CD4-positive, alpha-beta memory T cell (primary cell): ENCODE data around the gene UBE3C. TPM values are rescaled to one million over a fixed set of nuclear protein-coding genes. Genes with fewer than 3 reads are reported as not detected.

ENCODE experiments used
- CTCF ChIA-PET: fragments of 350-600 bp; sonication (Branson Sonifier 250); formaldehyde crosslinking; loops from one replicate; lab custom pipeline; 2021; ENCODE audit warnings: inconsistent platforms; ENCODE audit not compliant: partially characterized antibody; lab: Charles Lee
- POLR2A ChIA-PET: fragments of 350-600 bp; sonication (Branson Sonifier 250); formaldehyde crosslinking; loops from one replicate; lab custom pipeline; 2021; ENCODE audit not compliant: partially characterized antibody; lab: Charles Lee
- DNase-seq, 5 donors: peaks; one replicate each; pipeline versions ENCODE4 v3.0.0 to v3.0.0-alpha.2; 2020 to 2022; ENCODE audit warnings: mixed read lengths in 1 of 5
- H3K27ac ChIP-seq: one replicate; pipeline ENCODE4 v1.7.0; 2013; ENCODE audit warnings: low read depth, low read length
- H3K27me3 ChIP-seq: 2 replicates; pipeline ENCODE4 v1.7.0; 2013; ENCODE audit warnings: mild to moderate bottlenecking, low read length, moderate library complexity; ENCODE audit not compliant: insufficient read depth
- H3K36me3 ChIP-seq: 2 replicates; pipeline ENCODE4 v1.7.0; 2013; ENCODE audit warnings: mild to moderate bottlenecking, low read length, moderate library complexity; ENCODE audit not compliant: insufficient read depth
- H3K4me1 ChIP-seq: 2 replicates; pipeline ENCODE4 v1.7.0; 2013; ENCODE audit warnings: mild to moderate bottlenecking, low read length, moderate library complexity; ENCODE audit not compliant: insufficient read depth
- H3K4me3 ChIP-seq, 2 donors: one replicate each; pipeline ENCODE4 v1.7.0; 2013; ENCODE audit warnings: low read length in 2 of 2, mild to moderate bottlenecking in 1 of 2
- H3K9me3 ChIP-seq, 2 donors: one replicate each; pipeline ENCODE4 v1.7.0; 2013; ENCODE audit warnings: low read length in 2 of 2, control low read depth in 1 of 2; ENCODE audit not compliant: control insufficient read depth in 1 of 2
- H3K27ac Mint-ChIP-seq, 7 donors: one replicate each; pipeline ENCODE4 v1.8.0; 2020 to 2021; ENCODE audit warnings: mixed read lengths in 7 of 7, mild to moderate bottlenecking in 6 of 7, inconsistent platforms in 3 of 7, moderate library complexity in 3 of 7
- H3K27me3 Mint-ChIP-seq, 2 donors: one replicate each; pipeline ENCODE4 v1.8.0; 2020 to 2021; ENCODE audit warnings: mixed read lengths in 2 of 2
- H3K36me3 Mint-ChIP-seq, 2 donors: one replicate each; pipeline ENCODE4 v1.8.0; 2020 to 2021; ENCODE audit warnings: mixed read lengths in 2 of 2, inconsistent platforms in 1 of 2, mild to moderate bottlenecking in 1 of 2
- H3K4me1 Mint-ChIP-seq, 4 donors: one replicate each; pipeline ENCODE4 v1.8.0; 2020 to 2021; ENCODE audit warnings: mixed read lengths in 4 of 4, mild to moderate bottlenecking in 1 of 4
- H3K4me3 Mint-ChIP-seq, 8 donors: one replicate each; pipeline ENCODE4 v1.8.0; 2020 to 2021; ENCODE audit warnings: mixed read lengths in 8 of 8, mild to moderate bottlenecking in 7 of 8, moderate library complexity in 6 of 8, inconsistent platforms in 3 of 8
- H3K9me3 Mint-ChIP-seq, 8 donors: one replicate each; pipeline ENCODE4 v1.8.0; 2020 to 2021; ENCODE audit warnings: mixed read lengths in 8 of 8, mild to moderate bottlenecking in 5 of 8, inconsistent platforms in 3 of 8, moderate library complexity in 1 of 8
- intact Hi-C: fragments of 100-400 bp; cut with micrococcal nuclease; formaldehyde crosslinking; loops from one replicate; pipeline ENCODE4 v1.15.1; 2023
- polyA plus RNA-seq, 2 donors: library from polyadenylated mRNA; unstranded; fragments of 300-500 nt; fragmentation: Illumina TruSeq; gene quantifications; one replicate each; pipeline ENCODE4 v1.2.3, GENCODE V29; 2021
- total RNA-seq, 2 experiments: library from RNA; stranded (reverse); gene quantifications; one replicate each; pipeline ENCODE4 v1.2.3, GENCODE V29; 2021

The UBE3C gene
- total and polyA plus RNA-seq, 4 experiments from 2014 or later: 32.6 to 59.7 (median 46.8) TPM

GRCh38 chr7:157234271-157234670, 95.5 kb downstream of the UBE3C start:
- ChIA-PET CTCF (no interaction called here), POLR2A (no interaction called here)
- Mint-ChIP-seq H3K4me3 (no peak overlapping the region), H3K27ac (peak overlapping the region in 1 of 7 donors; percentile 41), H3K36me3 (peaks cover 45 to 51% of the 10 kb centered on the region in 2 donors), H3K9me3 (no peaks in the 10 kb centered on the region), H3K27me3 (no peaks in the 10 kb centered on the region), H3K4me1 (peaks cover 0 to 4% (median under 1%) of the 10 kb centered on the region in 4 donors)
- no peaks in the 10 kb centered on the region for H3K27me3 ChIP-seq
- H3K4me1 ChIP-seq: no peaks in the 10 kb centered on the region
- intact Hi-C loops: no loop called here
- no peak overlapping the region for H3K27ac ChIP-seq
- no peaks in the 10 kb centered on the region for H3K9me3 ChIP-seq
- H3K4me3 ChIP-seq: no peak overlapping the region
- peaks cover 7% of the 10 kb centered on the region for H3K36me3 ChIP-seq
- DNase-seq: no peak

- H3K9me3 Mint-ChIP-seq: peaks cover 0 to 2% (median 0%) of the 10 kb centered on the region in 8 donors
- no peaks in the 10 kb centered on the region for H3K27me3 Mint-ChIP-seq
- Histone ChIP-seq H3K27me3 (no peaks in the 10 kb centered on the region), H3K9me3 (no peaks in the 10 kb centered on the region), H3K36me3 (peaks cover 7% of the 10 kb centered on the region), H3K4me1 (no peaks in the 10 kb centered on the region), H3K4me3 (no peak overlapping the region), H3K27ac (no peak overlapping the region)
- H3K36me3 Mint-ChIP-seq: peaks cover 48 to 57% of the 10 kb centered on the region in 2 donors
- DNase-seq: no peak
- CTCF ChIA-PET: no interaction called here
- H3K27ac Mint-ChIP-seq: no peak overlapping the region
- intact Hi-C loops: no loop called here
- POLR2A ChIA-PET: no interaction called here
- H3K4me3 Mint-ChIP-seq: no peak overlapping the region
- peaks cover 0 to 4% (median 3%) of the 10 kb centered on the region in 4 donors for H3K4me1 Mint-ChIP-seq
These were observed 96.9 kb downstream of the UBE3C start for GRCh38 chr7:157235357-157236333.

- Histone ChIP-seq H3K27ac (no peak overlapping the region), H3K9me3 (no peaks in the 10 kb centered on the region), H3K4me1 (no peaks in the 10 kb centered on the region), H3K27me3 (no peaks in the 10 kb centered on the region), H3K4me3 (no peak overlapping the region), H3K36me3 (peaks cover 7% of the 10 kb centered on the region)
- peak overlapping the region in 3 of 7 donors; percentile 35 to 74 (median 48) for H3K27ac Mint-ChIP-seq
- peaks cover 0 to 2% (median 0%) of the 10 kb centered on the region in 8 donors for H3K9me3 Mint-ChIP-seq
- peaks cover 28 to 43% of the 10 kb centered on the region in 2 donors for H3K36me3 Mint-ChIP-seq
- H3K4me3 Mint-ChIP-seq: no peak overlapping the region
- H3K27me3 Mint-ChIP-seq: no peaks in the 10 kb centered on the region
- DNase-seq: no peak
- intact Hi-C loops: no loop called here
- H3K4me1 Mint-ChIP-seq: peaks cover 0 to 5% (median 4%) of the 10 kb centered on the region in 4 donors
- ChIA-PET CTCF (interaction anchor here (1.0 to 4.9 kb wide), 2 partner anchors 11 to 36 kb away, joined by 3 to 23 read pairs; no protein-coding TSS in a partner anchor), POLR2A (no interaction called here)
These were observed 99.4 kb downstream of the UBE3C start for GRCh38 chr7:157238087-157238486.

- CTCF ChIA-PET: interaction anchor here (0.8 to 4.9 kb wide), 3 partner anchors 9 to 35 kb away, joined by 3 to 23 read pairs (median 3); no protein-coding TSS in a partner anchor
- Histone ChIP-seq H3K4me3 (no peak overlapping the region), H3K9me3 (no peaks in the 10 kb centered on the region), H3K27me3 (no peaks in the 10 kb centered on the region), H3K27ac (no peak overlapping the region), H3K4me1 (no peaks in the 10 kb centered on the region), H3K36me3 (no peaks in the 10 kb centered on the region)
- Mint-ChIP-seq H3K4me3 (no peak overlapping the region), H3K9me3 (peaks cover 0 to 2% (median 0%) of the 10 kb centered on the region in 8 donors), H3K36me3 (peaks cover 21 to 29% of the 10 kb centered on the region in 2 donors), H3K27me3 (no peaks in the 10 kb centered on the region), H3K27ac (peak overlapping the region in 4 of 7 donors; percentile 27 to 74 (median 54)), H3K4me1 (peaks cover 0 to 5% (median 4%) of the 10 kb centered on the region in 4 donors)
- POLR2A ChIA-PET: interaction anchor here (0.6 kb wide), 1 partner anchor 1291 kb away, joined by 3 read pairs; no protein-coding TSS in a partner anchor
- intact Hi-C loops: no loop called here
- no peak for DNase-seq
These were observed 101.0 kb downstream of the UBE3C start for GRCh38 chr7:157239571-157240270.

- POLR2A ChIA-PET: no interaction called here
- H3K4me1 ChIP-seq: no peaks in the 10 kb centered on the region
- intact Hi-C loops: no loop called here
- no peak overlapping the region for H3K4me3 Mint-ChIP-seq
- H3K36me3 ChIP-seq: no peaks in the 10 kb centered on the region
- CTCF ChIA-PET: interaction anchor here (4.9 kb wide), 1 partner anchor 7 kb away, joined by 23 read pairs; no protein-coding TSS in a partner anchor
- H3K9me3 ChIP-seq: no peaks in the 10 kb centered on the region
- H3K4me3 ChIP-seq: no peak overlapping the region
- H3K36me3 Mint-ChIP-seq: peaks cover 14 to 25% of the 10 kb centered on the region in 2 donors
- no peak for DNase-seq
- H3K27me3 ChIP-seq: no peaks in the 10 kb centered on the region
- H3K27ac ChIP-seq: no peak overlapping the region
- H3K4me1 Mint-ChIP-seq: peaks cover 0 to 5% (median 4%) of the 10 kb centered on the region in 4 donors
- peaks cover 0 to 2% (median 0%) of the 10 kb centered on the region in 8 donors for H3K9me3 Mint-ChIP-seq
- no peaks in the 10 kb centered on the region for H3K27me3 Mint-ChIP-seq
- H3K27ac Mint-ChIP-seq: peak overlapping the region in 1 of 7 donors; percentile 72
These were observed 102.9 kb downstream of the UBE3C start for GRCh38 chr7:157241631-157242030.

- Histone ChIP-seq H3K27ac (no peak overlapping the region), H3K4me1 (no peaks in the 10 kb centered on the region), H3K4me3 (no peak overlapping the region), H3K27me3 (no peaks in the 10 kb centered on the region), H3K9me3 (no peaks in the 10 kb centered on the region), H3K36me3 (no peaks in the 10 kb centered on the region)
- no peak overlapping the region for H3K4me3 Mint-ChIP-seq
- no peaks in the 10 kb centered on the region for H3K9me3 Mint-ChIP-seq
- H3K36me3 Mint-ChIP-seq: peaks cover 6 to 29% of the 10 kb centered on the region in 2 donors
- H3K27me3 Mint-ChIP-seq: no peaks in the 10 kb centered on the region
- H3K27ac Mint-ChIP-seq: no peak overlapping the region
- ChIA-PET CTCF (interaction anchor here (0.5 to 1.4 kb wide), 2 partner anchors 35 to 206 kb away, joined by 3 read pairs; no protein-coding TSS in a partner anchor), POLR2A (no interaction called here)
- DNase-seq: no peak
- peaks cover 0 to 4% (median 3%) of the 10 kb centered on the region in 4 donors for H3K4me1 Mint-ChIP-seq
- intact Hi-C loops: no loop called here
These were observed 106.0 kb downstream of the UBE3C start for GRCh38 chr7:157244516-157245294.
